Activated CD4-positive, alpha-beta memory T cell treated with anti-CD3 and anti-CD28 coated beads, Interleukin-2, amount 10 ng/mL, durations not matched to agents 7 days and 5 days (primary cell): ENCODE results near the gene FFAR3. TPM values are rescaled to one million over a fixed set of nuclear protein-coding genes. Genes with fewer than 3 reads are reported as not detected.
"Not testable (repeated sequence)": the region's sequence is repeated elsewhere in the genome, so short reads cannot be mapped to it uniquely, and the experiment has no call there.

Experiments
- CTCF ChIA-PET: fragments of 350-600 bp; sonication (Branson Sonifier 250); formaldehyde crosslinking; loops from one replicate; lab custom pipeline; 2021; ENCODE audit warnings: antibody characterized with exemption, inconsistent platforms; lab: Charles Lee
- POLR2A ChIA-PET: fragments of 350-600 bp; sonication (Branson Sonifier 250); formaldehyde crosslinking; loops from one replicate; lab custom pipeline; 2021; ENCODE audit warnings: antibody characterized with exemption; lab: Charles Lee
- DNase-seq: peaks from one replicate; pipeline ENCODE4 v3.0.0-alpha.2; 2020
- H3K27ac Mint-ChIP-seq: one replicate; pipeline ENCODE4 v1.8.0; 2021; ENCODE audit warnings: mild to moderate bottlenecking, mixed read lengths
- H3K27me3 Mint-ChIP-seq: one replicate; pipeline ENCODE4 v1.8.0; 2021; ENCODE audit warnings: mixed read lengths
- H3K36me3 Mint-ChIP-seq: one replicate; pipeline ENCODE4 v1.8.0; 2021; ENCODE audit warnings: low read depth, mixed read lengths
- H3K4me1 Mint-ChIP-seq: one replicate; pipeline ENCODE4 v1.8.0; 2021; ENCODE audit warnings: mixed read lengths
- H3K4me3 Mint-ChIP-seq: one replicate; pipeline ENCODE4 v1.8.0; 2021; ENCODE audit warnings: mild to moderate bottlenecking, mixed read lengths
- H3K9me3 Mint-ChIP-seq: one replicate; pipeline ENCODE4 v1.8.0; 2021; ENCODE audit warnings: mixed read lengths
- total RNA-seq, 2 experiments: library from RNA; stranded (reverse); gene quantifications; one replicate each; pipeline ENCODE4 v1.2.3, GENCODE V29; 2021

FFAR3 gene
- total RNA-seq, 2 experiments from 2014 or later = 0.63 to 0.78 TPM

DNA sequence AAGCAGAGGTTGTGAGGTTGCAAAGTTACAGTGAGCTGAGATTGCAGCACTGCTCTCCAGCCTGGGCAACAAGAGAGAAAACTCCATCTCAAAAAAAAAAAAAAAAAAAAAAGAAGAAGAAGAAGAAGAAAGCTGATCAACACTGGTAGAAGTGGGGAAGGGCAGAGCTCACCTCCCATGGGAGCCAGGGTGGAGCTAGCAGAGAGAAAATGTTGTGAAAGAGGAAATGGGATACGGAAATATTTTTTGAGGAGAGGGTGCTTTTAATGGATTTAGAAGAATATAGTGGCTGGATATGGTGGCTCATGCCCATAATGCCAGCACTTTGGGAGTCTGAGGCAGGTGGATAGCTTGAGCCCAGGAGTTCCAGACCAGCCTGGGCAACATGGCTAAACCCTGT is 19.4 kb downstream of the FFAR3 start:
- CTCF ChIA-PET = interaction anchor here (0.7 kb wide), 1 partner anchor 578 kb away, joined by 3 read pairs; no protein-coding TSS in a partner anchor
- Mint-ChIP-seq H3K4me1 (peaks cover 1% of the 10 kb centered on the region), H3K27ac (no peak overlapping the region), H3K36me3 (no peaks in the 10 kb centered on the region), H3K4me3 (no peak overlapping the region), H3K27me3 (peaks cover 37% of the 10 kb centered on the region), H3K9me3 (no peaks in the 10 kb centered on the region)
- POLR2A ChIA-PET = no interaction called here
- no peak for DNase-seq

DNA sequence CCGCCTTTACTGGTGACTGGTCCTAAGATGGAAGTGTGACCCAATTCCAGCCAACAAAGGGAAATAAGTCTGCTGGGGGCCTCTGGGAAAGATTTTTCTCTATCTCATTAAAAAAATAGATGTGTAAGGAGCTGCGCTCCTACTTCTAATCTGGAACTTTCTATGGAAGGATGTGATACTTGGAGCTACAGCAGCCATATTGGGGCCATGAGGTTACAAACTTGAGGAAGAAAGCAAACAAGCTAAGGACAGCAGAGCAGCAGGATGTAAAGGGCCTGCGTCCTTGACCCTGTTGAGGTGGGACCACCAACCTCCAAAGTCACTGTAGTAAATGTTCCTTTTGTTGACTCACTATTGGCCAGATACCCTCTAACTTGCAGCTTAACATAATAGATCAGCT is 20.1 kb downstream of the FFAR3 start:
- Mint-ChIP-seq H3K36me3 (no peaks in the 10 kb centered on the region), H3K27ac (no peak overlapping the region), H3K4me3 (no peak overlapping the region), H3K9me3 (no peaks in the 10 kb centered on the region), H3K4me1 (peaks cover 1% of the 10 kb centered on the region), H3K27me3 (peaks cover 40% of the 10 kb centered on the region)
- POLR2A ChIA-PET = interaction anchor here (1.0 kb wide), 1 partner anchor 84 kb away, joined by 3 read pairs; no protein-coding TSS in a partner anchor
- no peak for DNase-seq
- CTCF ChIA-PET = interaction anchor here (0.7 kb wide), 1 partner anchor 9 kb away, joined by 3 read pairs; no protein-coding TSS in a partner anchor

DNA sequence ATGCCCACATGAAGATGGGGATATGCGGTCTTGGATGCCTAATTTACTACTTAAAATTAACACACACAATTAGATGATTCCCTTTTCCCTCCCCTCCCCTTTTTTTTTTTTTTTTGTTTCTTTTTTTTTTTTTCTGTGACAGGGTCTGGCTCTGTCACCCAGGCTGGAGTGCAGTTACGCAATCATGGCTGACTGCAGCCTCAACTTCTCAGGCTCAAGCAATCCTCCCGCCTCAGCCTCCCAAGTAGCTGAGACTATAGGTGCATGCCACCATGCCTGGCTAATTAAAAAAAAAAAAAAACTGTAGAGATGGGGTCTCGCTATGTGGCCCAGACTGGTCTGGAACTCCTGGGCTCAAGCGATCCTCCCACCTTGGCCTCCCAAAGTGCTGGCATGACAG is 21.3 kb downstream of the FFAR3 start:
- H3K9me3 Mint-ChIP-seq, H3K4me1 Mint-ChIP-seq, POLR2A ChIA-PET, H3K4me3 Mint-ChIP-seq, H3K27ac Mint-ChIP-seq, CTCF ChIA-PET, H3K36me3 Mint-ChIP-seq, DNase-seq: not testable (repeated sequence)
- H3K27me3 Mint-ChIP-seq = peaks cover 39% of the 10 kb centered on the region

DNA sequence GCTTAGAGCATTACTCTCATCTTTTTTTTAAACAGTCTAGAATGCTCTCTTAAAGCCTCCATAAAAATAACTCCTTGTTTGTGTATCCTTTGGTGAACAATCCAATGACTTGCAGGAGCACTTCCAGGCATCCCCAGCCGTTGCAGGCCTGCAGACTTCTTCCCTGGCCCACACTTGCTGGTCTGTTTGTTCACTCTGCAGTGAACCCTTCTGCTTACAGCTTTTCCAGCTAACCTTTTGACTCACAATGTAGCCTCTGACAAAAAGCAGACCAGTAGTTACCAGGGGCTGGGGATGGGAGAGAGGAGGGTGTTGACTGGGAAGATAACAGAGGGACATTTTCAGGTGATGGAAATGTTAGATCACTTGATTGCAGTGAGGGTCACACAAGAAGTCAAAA is 21.7 kb downstream of the FFAR3 start:
- Mint-ChIP-seq H3K4me1 (peaks cover 1% of the 10 kb centered on the region), H3K27me3 (peaks cover 39% of the 10 kb centered on the region), H3K27ac (no peak overlapping the region), H3K9me3 (peaks cover 4% of the 10 kb centered on the region), H3K4me3 (no peak overlapping the region), H3K36me3 (no peaks in the 10 kb centered on the region)
- ChIA-PET CTCF (no interaction called here), POLR2A (no interaction called here)
- DNase-seq = no peak

DNA sequence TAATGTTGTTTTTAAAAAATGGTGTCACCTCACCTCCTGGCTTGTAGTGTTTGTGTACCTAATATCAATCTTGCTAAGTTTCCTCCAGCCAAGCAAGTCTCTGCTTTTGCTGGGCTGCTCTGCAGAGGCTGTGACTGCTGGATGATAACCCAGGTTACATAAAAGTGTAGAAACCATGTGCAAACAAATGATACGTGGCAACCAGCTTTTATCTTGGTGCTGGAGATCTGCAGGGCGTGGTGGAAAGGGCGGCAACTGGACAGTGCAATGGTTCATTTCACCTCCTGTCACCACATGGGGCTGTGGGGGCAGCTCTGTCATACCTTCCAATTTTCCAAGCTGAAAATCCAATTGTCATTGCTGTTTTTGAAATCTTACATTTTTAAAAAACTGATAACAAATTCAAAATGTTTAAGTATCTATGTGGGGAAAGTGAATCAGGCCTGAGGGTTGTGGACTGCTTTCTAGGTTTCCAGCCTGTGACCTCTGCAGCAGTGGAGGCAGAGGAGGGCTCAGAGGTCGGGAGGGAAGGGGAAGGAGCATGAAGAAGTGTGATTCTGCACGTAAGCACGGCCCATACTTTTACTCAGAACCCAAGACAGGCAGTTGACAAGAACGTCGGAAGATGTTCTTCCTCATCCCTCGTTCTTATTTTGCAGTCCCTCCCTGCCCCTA is 22.3 kb downstream of the FFAR3 start:
- Mint-ChIP-seq H3K4me3 (no peak overlapping the region), H3K36me3 (no peaks in the 10 kb centered on the region), H3K27ac (no peak overlapping the region), H3K9me3 (peaks cover 4% of the 10 kb centered on the region), H3K27me3 (peaks cover 36% of the 10 kb centered on the region), H3K4me1 (peaks cover 1% of the 10 kb centered on the region)
- ChIA-PET CTCF (no interaction called here), POLR2A (no interaction called here)
- no peak for DNase-seq

DNA sequence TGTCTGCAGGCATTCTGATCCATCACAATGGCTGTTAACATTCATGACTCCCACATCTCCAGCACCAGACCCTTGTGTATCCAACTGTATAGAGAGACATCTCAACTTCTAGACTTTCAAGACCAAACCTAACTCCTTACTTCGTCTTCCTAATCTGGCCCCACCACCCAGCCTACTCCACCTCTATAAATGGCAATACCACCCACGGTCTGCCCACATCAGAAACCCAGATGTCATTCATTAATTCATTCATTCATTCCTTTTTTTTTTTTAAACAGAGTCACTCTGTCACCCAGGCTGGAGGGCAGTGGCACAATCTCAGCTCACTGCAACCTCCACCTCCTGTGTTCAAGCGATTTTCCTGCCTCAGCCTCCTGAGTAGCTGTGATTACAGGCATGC is 23.1 kb downstream of the FFAR3 start:
- no peak for DNase-seq
- Mint-ChIP-seq H3K27me3 (peaks cover 31% of the 10 kb centered on the region), H3K4me1 (peaks cover 1% of the 10 kb centered on the region), H3K9me3 (peaks cover 4% of the 10 kb centered on the region), H3K36me3 (peaks cover under 1% of the 10 kb centered on the region), H3K27ac (no peak overlapping the region), H3K4me3 (no peak overlapping the region)
- POLR2A ChIA-PET = no interaction called here
- CTCF ChIA-PET = no interaction called here

DNA sequence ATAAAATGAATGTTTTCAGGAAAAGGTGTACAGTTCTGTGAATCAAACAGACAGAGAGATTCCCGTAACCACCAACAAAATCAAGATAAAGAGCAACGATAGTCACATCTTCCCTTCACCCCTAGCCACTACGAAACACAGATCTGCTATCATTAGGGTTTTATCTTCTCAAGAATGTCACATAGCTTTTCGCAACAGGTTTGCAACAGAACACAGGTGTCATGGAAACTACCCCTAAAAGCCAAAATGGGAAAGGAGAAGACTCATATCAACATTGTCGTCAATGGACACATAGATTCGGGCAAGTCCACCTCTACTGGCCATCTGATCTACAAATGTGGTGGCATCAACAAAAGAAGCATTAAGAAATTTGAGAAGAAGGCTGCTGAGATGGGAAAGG is 23.7 kb downstream of the FFAR3 start:
- no peak for DNase-seq
- Mint-ChIP-seq H3K4me1 (peaks cover 1% of the 10 kb centered on the region), H3K27me3 (peaks cover 31% of the 10 kb centered on the region), H3K27ac (no peak overlapping the region), H3K4me3 (no peak overlapping the region), H3K9me3 (peaks cover 7% of the 10 kb centered on the region), H3K36me3 (peaks cover 3% of the 10 kb centered on the region)
- POLR2A ChIA-PET = no interaction called here
- CTCF ChIA-PET = no interaction called here

DNA sequence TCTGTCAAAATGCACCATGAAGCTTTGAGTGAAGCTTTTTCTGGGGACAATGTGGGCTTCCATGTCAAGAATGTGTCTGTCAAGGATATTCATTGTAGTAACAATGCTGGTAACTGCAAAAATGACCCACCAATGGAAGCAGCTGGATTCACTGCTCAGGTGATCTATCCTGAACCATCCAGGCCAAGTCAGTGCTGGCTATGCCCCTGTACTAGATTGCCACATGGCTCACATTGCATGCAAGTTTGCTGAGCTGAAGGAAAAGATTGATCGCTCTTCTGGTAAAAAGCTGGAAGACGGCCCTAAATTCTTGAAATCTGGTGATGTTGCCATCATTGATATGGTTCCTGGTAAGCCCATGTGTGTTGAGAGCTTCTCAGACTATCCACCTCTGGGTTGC is 25.3 kb downstream of the FFAR3 start:
- peaks cover 27% of the 10 kb centered on the region for H3K27me3 Mint-ChIP-seq
- no peak for DNase-seq
- H3K36me3 Mint-ChIP-seq = peaks cover 3% of the 10 kb centered on the region
- no peak overlapping the region for H3K27ac Mint-ChIP-seq
- CTCF ChIA-PET = interaction anchor here (0.6 kb wide), 1 partner anchor 566 kb away, joined by 3 read pairs; no protein-coding TSS in a partner anchor
- peaks cover 7% of the 10 kb centered on the region for H3K9me3 Mint-ChIP-seq
- POLR2A ChIA-PET = no interaction called here
- H3K4me3 Mint-ChIP-seq = no peak overlapping the region
- H3K4me1 Mint-ChIP-seq = peaks cover 1% of the 10 kb centered on the region

DNA sequence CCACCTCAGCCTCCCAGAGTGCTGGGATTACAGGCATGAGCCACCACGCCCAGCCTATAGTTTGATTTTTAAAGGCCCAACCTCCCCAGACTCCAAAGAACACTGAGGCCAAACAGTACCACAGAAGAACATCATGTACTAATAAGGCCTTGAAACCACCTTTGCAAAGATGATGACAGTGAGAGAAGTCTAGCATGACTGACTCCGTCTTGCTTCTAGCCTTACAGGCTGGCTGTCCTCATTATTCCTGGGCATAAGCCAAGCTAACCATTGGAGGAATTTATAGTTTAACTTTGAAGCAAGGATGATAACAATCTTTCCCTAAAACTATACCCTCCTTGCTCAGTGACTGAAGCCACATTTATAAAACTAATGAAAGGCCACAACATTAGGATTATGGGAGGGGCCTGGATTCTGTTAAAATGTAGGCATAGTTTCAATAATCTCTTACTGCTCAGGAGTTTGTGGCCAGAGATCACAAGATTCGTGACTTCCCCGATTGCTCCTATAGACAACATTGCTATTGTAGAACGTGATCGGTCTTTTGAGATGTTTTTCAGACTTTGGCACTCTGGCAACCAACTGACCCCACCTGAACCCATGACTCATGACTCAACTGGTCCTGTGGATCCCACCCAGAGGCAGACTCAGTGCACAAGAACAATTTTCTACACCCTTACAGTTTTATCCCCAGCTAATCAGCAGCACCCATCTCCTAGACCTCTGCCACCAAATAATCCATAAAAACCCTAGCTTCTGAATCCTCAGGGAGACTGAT is 30.2 kb downstream of the FFAR3 start:
- ChIA-PET POLR2A (no interaction called here), CTCF (interaction anchor here (1.1 to 1.3 kb wide), 2 partner anchors 10 to 14 kb away, joined by 3 to 4 read pairs; no protein-coding TSS in a partner anchor)
- H3K27ac Mint-ChIP-seq = no peak overlapping the region
- peaks cover 3% of the 10 kb centered on the region for H3K36me3 Mint-ChIP-seq
- peaks cover 7% of the 10 kb centered on the region for H3K9me3 Mint-ChIP-seq
- peaks cover 10% of the 10 kb centered on the region for H3K27me3 Mint-ChIP-seq
- H3K4me1 Mint-ChIP-seq = no peaks in the 10 kb centered on the region
- no peak overlapping the region for H3K4me3 Mint-ChIP-seq
- DNase-seq = no peak

DNA sequence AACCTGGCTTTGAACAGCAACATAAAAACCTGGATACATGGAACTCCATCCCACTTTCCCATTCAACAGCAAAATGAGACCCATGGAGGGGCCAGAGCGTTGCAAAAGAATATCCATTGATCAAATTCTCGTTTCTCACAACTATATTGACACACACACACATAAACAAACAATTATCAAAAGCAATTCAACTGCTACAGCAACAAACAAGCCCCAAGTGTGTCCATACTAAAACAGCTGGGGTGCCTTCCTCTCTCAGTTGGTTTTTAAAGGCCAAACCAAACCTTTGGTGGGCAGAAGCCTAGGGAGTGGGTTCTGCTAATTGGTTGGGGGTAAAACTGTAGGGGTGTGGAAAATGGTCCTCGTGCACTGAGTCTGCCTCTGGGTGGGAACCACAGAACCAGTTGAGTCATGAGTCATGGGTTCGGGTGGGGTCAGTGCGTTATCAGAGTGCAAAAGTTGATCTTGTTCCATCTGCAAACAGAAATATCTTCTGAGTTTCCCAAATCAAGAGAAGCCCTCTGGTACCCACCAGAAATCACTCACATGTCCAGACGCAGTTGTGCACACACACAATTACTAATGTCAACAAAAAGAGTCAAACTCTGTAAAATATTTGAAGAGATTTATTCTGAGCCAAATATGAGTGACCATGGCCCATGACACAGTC is 31.1 kb downstream of the FFAR3 start:
- CTCF ChIA-PET = interaction anchor here (0.6 kb wide), 1 partner anchor 9 kb away, joined by 3 read pairs; no protein-coding TSS in a partner anchor
- H3K4me3 Mint-ChIP-seq = no peak overlapping the region

DNA sequence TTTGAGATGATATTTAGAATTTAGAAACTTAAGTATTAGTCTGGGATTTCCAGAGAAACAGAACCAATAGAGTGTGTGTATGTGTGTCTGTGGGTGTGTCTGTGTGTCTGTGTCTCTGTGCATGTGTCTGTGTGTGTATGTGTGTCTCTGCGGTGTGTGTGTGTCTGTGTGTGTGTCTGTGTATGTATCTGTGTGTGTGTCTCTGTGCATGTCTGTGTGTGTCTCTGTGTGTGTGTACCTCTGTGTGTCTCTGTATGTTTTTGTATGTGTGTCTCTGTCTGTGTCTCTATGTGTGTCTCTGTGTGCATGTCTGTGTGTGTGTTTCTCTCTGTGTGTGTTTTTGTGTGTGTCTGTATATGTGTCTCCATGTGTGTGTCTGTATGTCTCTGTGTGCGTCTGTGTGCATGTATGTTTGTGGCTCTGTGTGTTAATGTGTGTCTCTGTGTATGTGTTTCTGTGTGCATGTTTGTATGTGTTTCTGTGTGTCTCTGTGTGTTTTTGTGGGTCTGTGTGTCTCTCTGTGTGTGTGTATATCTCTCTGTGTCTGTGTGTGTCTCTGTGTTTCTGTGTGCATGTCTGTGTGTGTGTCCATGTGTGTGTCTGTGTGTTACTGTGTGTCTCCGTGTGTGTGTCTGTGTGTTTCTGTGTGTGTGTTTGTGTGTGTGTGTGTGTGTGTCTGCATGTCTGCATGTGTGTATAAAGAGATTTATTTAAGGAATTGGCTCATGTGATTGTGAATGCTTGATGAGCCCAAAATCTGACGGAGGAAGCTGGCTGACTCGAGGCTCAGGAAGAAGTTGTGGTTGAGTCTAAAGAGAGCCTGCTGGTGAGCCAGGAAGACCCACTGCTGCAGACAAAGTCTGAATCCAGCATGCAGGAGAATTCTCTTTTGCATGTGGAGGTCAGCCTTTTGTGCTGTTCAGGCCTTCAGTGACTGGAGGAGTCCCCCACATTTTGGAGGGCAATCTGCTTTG is 34.8 kb downstream of the FFAR3 start:
- CTCF ChIA-PET = no interaction called here
- no peak for DNase-seq
- H3K36me3 Mint-ChIP-seq = no peaks in the 10 kb centered on the region
- no peak overlapping the region for H3K4me3 Mint-ChIP-seq
- H3K27me3 Mint-ChIP-seq = peaks cover 9% of the 10 kb centered on the region
- H3K27ac Mint-ChIP-seq = no peak overlapping the region
- H3K9me3 Mint-ChIP-seq = no peaks in the 10 kb centered on the region
- POLR2A ChIA-PET = no interaction called here
- H3K4me1 Mint-ChIP-seq = no peaks in the 10 kb centered on the region

More for the DNA sequence above, 31.1 kb downstream of the FFAR3 start:
- no peaks in the 10 kb centered on the region for H3K4me1 Mint-ChIP-seq
- H3K27me3 Mint-ChIP-seq = peaks cover 9% of the 10 kb centered on the region
- DNase-seq = no peak
- peaks cover 3% of the 10 kb centered on the region for H3K9me3 Mint-ChIP-seq
- POLR2A ChIA-PET = no interaction called here
- H3K27ac Mint-ChIP-seq = no peak overlapping the region
- peaks cover 3% of the 10 kb centered on the region for H3K36me3 Mint-ChIP-seq
